AG09309 (cell line): ENCODE data around the gene AMELX.

Source experiments
- DNase-seq: peaks from one replicate; pipeline ENCODE4 v3.0.0-alpha.2; 2010; ENCODE audit warnings: low read depth
- H3K4me3 ChIP-seq: 2 replicates; pipeline ENCODE4 v1.5.1; 2011; ENCODE audit warnings: mild to moderate bottlenecking, low read depth, low read length, moderate library complexity; ENCODE audit not compliant: control insufficient read depth
- TF ChIP-seq, protein P1 (sequence below): IDR thresholded peaks from 2 replicates; pipeline ENCODE4 v1.5.1; 2011; ENCODE audit warnings: mild to moderate bottlenecking, low read depth, low read length, inconsistent platforms; ENCODE audit not compliant: insufficient read depth, control insufficient read depth; ENCODE audit errors: missing control alignments

The AMELX gene

DNA sequence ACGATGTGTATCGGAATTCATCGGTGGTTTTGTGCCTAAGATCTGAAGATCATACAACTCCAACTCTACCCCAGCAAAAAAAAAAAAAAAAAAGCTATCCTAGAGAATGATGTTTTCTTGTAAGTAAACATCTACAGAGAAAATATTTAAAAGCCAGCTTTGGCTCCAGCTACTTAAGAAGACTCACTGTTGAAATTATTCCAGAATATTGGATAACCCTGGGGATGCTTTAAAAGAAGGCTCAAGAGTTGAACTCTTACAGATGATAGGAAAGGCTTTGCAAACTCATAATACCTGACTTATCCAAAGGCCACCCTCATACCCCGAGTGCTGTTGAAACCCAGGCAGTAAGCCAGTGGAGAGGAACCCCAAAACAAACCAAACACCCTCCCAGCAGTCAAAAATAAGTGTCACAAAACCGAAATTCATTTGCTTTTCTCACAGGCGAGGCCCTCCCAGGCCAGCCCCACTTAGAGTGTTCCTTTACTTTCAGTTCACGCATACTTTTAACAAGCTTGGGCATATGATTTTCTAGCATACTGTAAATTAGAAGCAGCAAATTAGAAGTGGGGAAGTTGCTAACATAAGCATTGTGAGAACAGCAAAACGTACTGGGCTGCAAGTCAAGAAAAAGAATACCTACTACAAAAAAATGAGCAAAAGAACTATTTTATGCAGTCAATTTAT is 2.7 kb upstream of the AMELX start:
- TF ChIP-seq, protein P1, sequence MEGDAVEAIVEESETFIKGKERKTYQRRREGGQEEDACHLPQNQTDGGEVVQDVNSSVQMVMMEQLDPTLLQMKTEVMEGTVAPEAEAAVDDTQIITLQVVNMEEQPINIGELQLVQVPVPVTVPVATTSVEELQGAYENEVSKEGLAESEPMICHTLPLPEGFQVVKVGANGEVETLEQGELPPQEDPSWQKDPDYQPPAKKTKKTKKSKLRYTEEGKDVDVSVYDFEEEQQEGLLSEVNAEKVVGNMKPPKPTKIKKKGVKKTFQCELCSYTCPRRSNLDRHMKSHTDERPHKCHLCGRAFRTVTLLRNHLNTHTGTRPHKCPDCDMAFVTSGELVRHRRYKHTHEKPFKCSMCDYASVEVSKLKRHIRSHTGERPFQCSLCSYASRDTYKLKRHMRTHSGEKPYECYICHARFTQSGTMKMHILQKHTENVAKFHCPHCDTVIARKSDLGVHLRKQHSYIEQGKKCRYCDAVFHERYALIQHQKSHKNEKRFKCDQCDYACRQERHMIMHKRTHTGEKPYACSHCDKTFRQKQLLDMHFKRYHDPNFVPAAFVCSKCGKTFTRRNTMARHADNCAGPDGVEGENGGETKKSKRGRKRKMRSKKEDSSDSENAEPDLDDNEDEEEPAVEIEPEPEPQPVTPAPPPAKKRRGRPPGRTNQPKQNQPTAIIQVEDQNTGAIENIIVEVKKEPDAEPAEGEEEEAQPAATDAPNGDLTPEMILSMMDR = no peak

DNA sequence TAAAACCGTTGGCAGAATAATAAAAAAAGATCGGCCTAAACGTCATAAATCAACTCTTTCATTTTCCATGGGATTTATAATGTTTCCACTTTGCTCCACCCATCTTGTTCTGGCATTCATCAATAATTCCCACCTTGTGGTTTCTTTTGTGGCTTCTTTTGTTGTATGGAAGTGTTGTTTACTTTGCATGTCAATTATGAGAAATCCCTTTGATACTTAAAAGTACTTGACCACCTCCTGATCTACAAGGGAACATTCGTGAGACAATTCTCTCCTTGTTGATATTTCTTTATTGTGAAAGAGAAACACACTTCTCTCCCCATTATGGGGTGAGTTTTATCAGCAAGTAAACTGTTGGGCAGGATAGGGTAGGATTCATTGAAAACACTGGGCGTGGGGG is 2.8 kb downstream of the AMELX start:
- TF ChIP-seq, protein P1 = no peak

More for the DNA sequence above, 2.7 kb upstream of the AMELX start:
- H3K4me3 ChIP-seq = no peak overlapping the region
- no peak for DNase-seq

DNA sequence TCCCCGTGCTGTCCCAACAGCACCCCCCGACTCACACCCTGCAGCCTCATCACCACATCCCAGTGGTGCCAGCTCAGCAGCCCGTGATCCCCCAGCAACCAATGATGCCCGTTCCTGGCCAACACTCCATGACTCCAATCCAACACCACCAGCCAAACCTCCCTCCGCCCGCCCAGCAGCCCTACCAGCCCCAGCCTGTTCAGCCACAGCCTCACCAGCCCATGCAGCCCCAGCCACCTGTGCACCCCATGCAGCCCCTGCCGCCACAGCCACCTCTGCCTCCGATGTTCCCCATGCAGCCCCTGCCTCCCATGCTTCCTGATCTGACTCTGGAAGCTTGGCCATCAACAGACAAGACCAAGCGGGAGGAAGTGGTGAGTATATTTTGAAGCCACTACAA is 5.4 kb downstream of the AMELX start:
- no peak overlapping the region for H3K4me3 ChIP-seq
- TF ChIP-seq, protein P1 = no peak
- no peak for DNase-seq

More for the DNA sequence above, 2.8 kb downstream of the AMELX start:
- no peak overlapping the region for H3K4me3 ChIP-seq
- no peak for DNase-seq

DNA sequence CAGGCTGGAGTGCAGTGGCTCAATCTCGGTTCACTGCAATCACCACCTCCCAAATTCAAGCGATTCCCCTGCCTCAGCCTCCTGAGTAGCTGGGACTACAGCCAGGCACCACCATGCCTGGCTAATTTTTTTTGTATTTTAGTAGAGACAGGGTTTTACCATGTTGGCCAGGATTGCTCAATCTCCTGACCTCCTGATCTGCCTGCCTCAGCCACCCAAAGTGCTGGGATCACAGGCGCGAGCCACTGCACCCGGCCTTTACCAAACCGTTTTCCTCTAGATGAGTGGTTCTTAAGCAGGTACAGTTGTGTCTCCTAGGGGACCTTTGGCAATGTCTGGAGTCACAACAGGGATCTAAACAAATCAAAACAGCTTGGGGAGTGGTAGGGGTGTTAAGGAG is 11.6 kb downstream of the AMELX start:
- no peak for DNase-seq
- H3K4me3 ChIP-seq = no peak overlapping the region
- TF ChIP-seq, protein P1 = no peak

DNA sequence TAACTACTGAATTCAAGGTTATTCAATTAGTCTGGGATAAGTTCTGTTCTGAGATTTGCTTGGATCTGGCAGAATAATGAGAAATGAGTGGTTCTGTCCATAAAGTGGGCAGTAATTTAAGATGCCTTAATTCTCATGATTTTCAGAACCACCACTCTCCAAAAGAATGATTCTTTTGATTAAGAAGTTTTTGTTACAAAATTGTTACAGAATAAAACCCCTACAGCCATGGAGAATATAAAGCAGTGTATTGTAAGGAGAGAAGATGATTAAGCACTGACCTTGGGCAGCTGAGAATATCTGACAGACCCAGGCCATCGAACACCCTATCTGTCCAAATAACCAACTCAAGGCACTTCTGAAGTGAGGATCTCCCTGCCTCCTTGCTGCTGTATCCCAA is 12.4 kb downstream of the AMELX start:
- DNase-seq = no peak
- TF ChIP-seq, protein P1 = no peak
- H3K4me3 ChIP-seq = no peak overlapping the region

DNA sequence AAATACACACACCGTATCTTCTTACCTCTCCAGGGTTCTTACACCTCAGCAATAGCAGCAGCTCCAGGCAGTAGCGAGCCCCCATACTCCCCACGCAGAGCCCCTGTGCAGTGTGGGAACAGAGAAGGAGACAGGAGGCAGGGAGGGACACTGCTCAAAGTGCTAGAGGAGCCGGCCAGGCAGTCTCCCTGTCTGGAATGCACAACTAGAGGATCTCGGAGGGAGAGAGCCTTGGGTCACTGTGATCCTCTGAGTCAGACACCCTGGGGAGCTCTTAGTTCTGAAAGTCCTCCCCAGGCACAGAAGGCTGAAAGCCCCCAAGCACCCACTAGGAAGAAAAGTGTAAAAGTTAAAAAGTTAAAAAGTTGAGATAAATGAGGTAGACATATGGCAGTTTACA is 16.0 kb downstream of the AMELX start:
- TF ChIP-seq, protein P1 = no peak
- no peak for DNase-seq
- H3K4me3 ChIP-seq = no peak overlapping the region
